Measurements from ENCODE around the gene ATG9B. TPM values are rescaled to one million over a fixed set of nuclear protein-coding genes. Genes with fewer than 3 reads are reported as not detected.

ATG9B gene
- 15.4 TPM for total RNA-seq

- DNase-seq: no peak
Observed at GRCh38 chr7:151024435-151025056, at the start of gene ATG9B. Gene ATG9B, minus strand, starts transcription at chr7:151024494. Its CDS starts 71 bp downstream, at chr7:151024423.

GRCh38 chr7:151073990-151074389 is 49.7 kb upstream of the ATG9B start:
- DNase-seq: no peak

- no peak for DNase-seq
Observed at GRCh38 chr7:151071032-151071866, 47.0 kb upstream of the ATG9B start.

- no peak for DNase-seq
Observed at GRCh38 chr7:151070574-151070960, 46.3 kb upstream of the ATG9B start.

- no peak for DNase-seq
Observed at GRCh38 chr7:151069841-151070573, 45.7 kb upstream of the ATG9B start.

- no peak for DNase-seq
Observed at GRCh38 chr7:151068069-151068773, 43.9 kb upstream of the ATG9B start.

GRCh38 chr7:151066273-151066974 is 42.1 kb upstream of the ATG9B start:
- DNase-seq: no peak

GRCh38 chr7:151065516-151065915 is 41.2 kb upstream of the ATG9B start:
- no peak for DNase-seq

- no peak for DNase-seq
Observed at GRCh38 chr7:151064993-151065392, 40.7 kb upstream of the ATG9B start.

GRCh38 chr7:151064454-151064853 is 40.2 kb upstream of the ATG9B start:
- no peak for DNase-seq

- no peak for DNase-seq
Observed at GRCh38 chr7:151063212-151063561, 38.9 kb upstream of the ATG9B start.

GRCh38 chr7:151062399-151063211 is 38.3 kb upstream of the ATG9B start:
- no peak for DNase-seq

- no peak for DNase-seq
Observed at GRCh38 chr7:151062111-151062398, 37.8 kb upstream of the ATG9B start.

- no peak for DNase-seq
Observed at GRCh38 chr7:151061213-151062110, 37.2 kb upstream of the ATG9B start.

- peak; percentile 17 for DNase-seq
Observed at GRCh38 chr7:151060416-151061212, 36.3 kb upstream of the ATG9B start.

GRCh38 chr7:151060113-151060415 is 35.8 kb upstream of the ATG9B start:
- no peak for DNase-seq

- DNase-seq: peak; percentile 82
Observed at GRCh38 chr7:151059367-151060112, 35.2 kb upstream of the ATG9B start, which contains the start of gene SLC4A2. Gene SLC4A2, plus strand, starts transcription at chr7:151059589. Its CDS starts 2,399 bp downstream, at chr7:151061988.

GRCh38 chr7:151058781-151059366 is 34.6 kb upstream of the ATG9B start:
- DNase-seq: peak; percentile 49
